Endodermal cell (in vitro differentiated cells): Measurements from ENCODE around the gene COG2. TPM values are rescaled to one million over a fixed set of nuclear protein-coding genes. Genes with fewer than 3 reads are reported as not detected.

Experiments used
- DNase-seq: peaks from one replicate; pipeline ENCODE4 v3.0.0-alpha.2; 2017
- H3K27ac ChIP-seq: 2 replicates; pipeline ENCODE4 v1.5.1; 2013; ENCODE audit warnings: mild to moderate bottlenecking, low read depth, low read length, moderate library complexity
- H3K27me3 ChIP-seq: 2 replicates; pipeline ENCODE4 v1.6.1; 2013; ENCODE audit warnings: mild to moderate bottlenecking, low read length, moderate library complexity; ENCODE audit not compliant: insufficient read depth, control insufficient read depth, poor library complexity, severe bottlenecking
- H3K36me3 ChIP-seq: 2 replicates; pipeline ENCODE4 v1.7.0; 2013; ENCODE audit warnings: mild to moderate bottlenecking, low read length, moderate library complexity; ENCODE audit not compliant: control insufficient read depth, insufficient read depth
- H3K4me1 ChIP-seq: one replicate; pipeline ENCODE4 v1.7.0; 2013; ENCODE audit warnings: low read length; ENCODE audit not compliant: control insufficient read depth, insufficient read depth
- H3K4me3 ChIP-seq: 2 replicates; pipeline ENCODE4 v1.5.1; 2013; ENCODE audit warnings: mild to moderate bottlenecking, low read length, moderate library complexity
- H3K9ac ChIP-seq: 2 replicates; pipeline ENCODE4 v1.6.1; 2013; ENCODE audit warnings: mild to moderate bottlenecking, low read length, moderate library complexity; ENCODE audit not compliant: poor library complexity, severe bottlenecking; ENCODE audit errors: extremely low read depth
- H3K9me3 ChIP-seq: 2 replicates; pipeline ENCODE4 v1.6.1; 2013; ENCODE audit warnings: mild to moderate bottlenecking, low read length, moderate library complexity; ENCODE audit not compliant: control insufficient read depth
- H3K27ac Mint-ChIP-seq: 2 replicates; pipeline ENCODE4 v1.8.0; 2020; ENCODE audit warnings: mixed read lengths
- H3K27me3 Mint-ChIP-seq: 2 replicates; pipeline ENCODE4 v1.8.0; 2021; ENCODE audit warnings: mild to moderate bottlenecking, mixed read lengths; ENCODE audit not compliant: insufficient read depth
- H3K36me3 Mint-ChIP-seq: 2 replicates; pipeline ENCODE4 v1.8.0; 2020; ENCODE audit warnings: low read depth, mixed read lengths
- H3K4me1 Mint-ChIP-seq: 2 replicates; pipeline ENCODE4 v1.8.0; 2020; ENCODE audit warnings: mixed read lengths
- H3K4me3 Mint-ChIP-seq: 2 replicates; pipeline ENCODE4 v1.8.0; 2020; ENCODE audit warnings: mild to moderate bottlenecking, moderate library complexity, mixed read lengths
- H3K9me3 Mint-ChIP-seq: 2 replicates; pipeline ENCODE4 v1.8.0; 2020; ENCODE audit warnings: mild to moderate bottlenecking, mixed read lengths
- CTCF ChIP-seq: fragments of 200-600 bp; sonication (generic); conservative IDR thresholded peaks from 2 replicates; pipeline ENCODE4 v1.5.0; 2021; ENCODE audit warnings: antibody characterized with exemption, mild to moderate bottlenecking
- WGBS, 2 experiments: methylation state at CpG; one replicate each; pipeline versions ENCODE4 v1.1.5 to v1.1.7; 2013; ENCODE audit warnings: missing lambda C conversion rate in 2 of 2, mixed read lengths in 1 of 2; ENCODE audit not compliant: insufficient coverage in 1 of 2, insufficient read length in 1 of 2; 5-methylcytosine and 5-hydroxymethylcytosine counted together
- total RNA-seq, 2 donors: library from RNA; stranded (reverse); fragmentation: NEBNext Ultra II Directional in 1 of 2; extraction: Animal tissue kit (Norgen Biotek cat#: 25700) in 1 of 2; gene quantifications; 2 replicates in 1 of 2; 3 replicates in 1 of 2; pipeline ENCODE4 v1.2.1, GENCODE V29; 2021

COG2 gene
- total RNA-seq, 2 donors from 2014 or later, result 26.1 to 29.7 TPM

GRCh38 chr1:230691615-230692014, 49.3 kb downstream of the COG2 start:
- Mint-ChIP-seq H3K27me3 (no peaks in the 10 kb centered on the region), H3K4me3 (no peak overlapping the region), H3K4me1 (peaks cover 2% of the 10 kb centered on the region), H3K27ac (no peak overlapping the region), H3K36me3 (peaks cover 48% of the 10 kb centered on the region), H3K9me3 (no peaks in the 10 kb centered on the region)
- Histone ChIP-seq H3K9me3 (no peaks in the 10 kb centered on the region), H3K4me3 (no peak overlapping the region), H3K9ac (no peak overlapping the region), H3K4me1 (no peaks in the 10 kb centered on the region), H3K36me3 (peaks cover 58% of the 10 kb centered on the region), H3K27ac (no peak overlapping the region), H3K27me3 (no peaks in the 10 kb centered on the region)
- no peak for DNase-seq
- no peak for TF ChIP-seq CTCF
- WGBS, 2 experiments, result 91 to 96% methylated on average over 9 to 10 of the region's 10 CpGs

- Mint-ChIP-seq H3K27ac (no peak overlapping the region), H3K4me3 (no peak overlapping the region), H3K36me3 (peaks cover 39% of the 10 kb centered on the region), H3K27me3 (no peaks in the 10 kb centered on the region), H3K9me3 (no peaks in the 10 kb centered on the region), H3K4me1 (peaks cover 2% of the 10 kb centered on the region)
- 85 to 92% methylated on average over 2 to 6 of the region's 6 CpGs for WGBS, 2 experiments
- no peaks in the 10 kb centered on the region for H3K9me3 ChIP-seq
- no peak for TF ChIP-seq CTCF
- H3K27me3 ChIP-seq, result no peaks in the 10 kb centered on the region
- no peak for DNase-seq
- no peak overlapping the region for H3K4me3 ChIP-seq
- no peak overlapping the region for H3K9ac ChIP-seq
- no peaks in the 10 kb centered on the region for H3K4me1 ChIP-seq
- no peak overlapping the region for H3K27ac ChIP-seq
- H3K36me3 ChIP-seq, result peaks cover 43% of the 10 kb centered on the region
These were observed 50.9 kb downstream of the COG2 start for GRCh38 chr1:230693221-230693620.

GRCh38 chr1:230693777-230694176, 51.5 kb downstream of the COG2 start:
- 83 to 90% methylated on average over 5 to 8 of the region's 8 CpGs for WGBS, 2 experiments
- H3K9me3 ChIP-seq, result no peaks in the 10 kb centered on the region
- no peaks in the 10 kb centered on the region for H3K27me3 ChIP-seq
- no peak for DNase-seq
- TF ChIP-seq CTCF, result no peak
- peaks cover 33% of the 10 kb centered on the region for H3K36me3 Mint-ChIP-seq
- H3K4me1 ChIP-seq, result no peaks in the 10 kb centered on the region
- H3K9ac ChIP-seq, result no peak overlapping the region
- no peak overlapping the region for H3K4me3 Mint-ChIP-seq
- peaks cover 37% of the 10 kb centered on the region for H3K36me3 ChIP-seq
- no peaks in the 10 kb centered on the region for H3K27me3 Mint-ChIP-seq
- H3K27ac Mint-ChIP-seq, result no peak overlapping the region
- no peak overlapping the region for H3K4me3 ChIP-seq
- H3K4me1 Mint-ChIP-seq, result peaks cover 2% of the 10 kb centered on the region
- H3K9me3 Mint-ChIP-seq, result no peaks in the 10 kb centered on the region
- H3K27ac ChIP-seq, result no peak overlapping the region
